Parathyroid adenoma (tissue), 2 donors: Measurements from ENCODE around the gene PLK1.

ENCODE experiments used
- H2AFZ ChIP-seq: fragments of 300-600 bp; sonication (generic); one replicate; pipeline ENCODE4 v1.7.0; 2017; ENCODE audit warnings: antibody characterized with exemption, mild to moderate bottlenecking
- H3K27ac ChIP-seq: fragments of 300-600 bp; sonication (generic); one replicate; pipeline ENCODE4 v1.7.0; 2017
- H3K27me3 ChIP-seq: fragments of 300-600 bp; sonication (generic); one replicate; pipeline ENCODE4 v1.7.0; 2017; ENCODE audit warnings: low read length; ENCODE audit not compliant: control insufficient read depth, insufficient read depth
- H3K36me3 ChIP-seq: fragments of 300-600 bp; sonication (generic); one replicate; pipeline ENCODE4 v1.7.0; 2017; ENCODE audit warnings: low read length; ENCODE audit not compliant: control insufficient read depth, insufficient read depth
- H3K4me1 ChIP-seq: fragments of 300-600 bp; sonication (generic); one replicate; pipeline ENCODE4 v1.7.0; 2017; ENCODE audit warnings: control low read depth
- H3K4me2 ChIP-seq: fragments of 300-600 bp; sonication (generic); one replicate; pipeline ENCODE4 v1.7.0; 2017; ENCODE audit warnings: low read length
- H3K4me3 ChIP-seq: fragments of 300-600 bp; sonication (generic); one replicate; pipeline ENCODE4 v1.7.0; 2017; ENCODE audit warnings: low read depth, low read length
- H3K79me2 ChIP-seq: fragments of 300-600 bp; sonication (generic); one replicate; pipeline ENCODE4 v1.7.0; 2017; ENCODE audit warnings: control low read depth
- H3K9ac ChIP-seq: fragments of 300-600 bp; sonication (generic); one replicate; pipeline ENCODE4 v1.7.0; 2017; ENCODE audit warnings: mild to moderate bottlenecking
- H3K9me3 ChIP-seq: fragments of 300-600 bp; sonication (generic); one replicate; pipeline ENCODE4 v1.7.0; 2017; ENCODE audit warnings: low read length; ENCODE audit not compliant: control insufficient read depth
- TF ChIP-seq, protein P1 (sequence below): fragments of 300-600 bp; sonication (generic); IDR thresholded peaks from one replicate; pipeline ENCODE4 v1.7.0; 2017; ENCODE audit warnings: antibody characterized with exemption, mild to moderate bottlenecking
- donor health status: primary hyperparathyroidism.

The PLK1 gene

DNA sequence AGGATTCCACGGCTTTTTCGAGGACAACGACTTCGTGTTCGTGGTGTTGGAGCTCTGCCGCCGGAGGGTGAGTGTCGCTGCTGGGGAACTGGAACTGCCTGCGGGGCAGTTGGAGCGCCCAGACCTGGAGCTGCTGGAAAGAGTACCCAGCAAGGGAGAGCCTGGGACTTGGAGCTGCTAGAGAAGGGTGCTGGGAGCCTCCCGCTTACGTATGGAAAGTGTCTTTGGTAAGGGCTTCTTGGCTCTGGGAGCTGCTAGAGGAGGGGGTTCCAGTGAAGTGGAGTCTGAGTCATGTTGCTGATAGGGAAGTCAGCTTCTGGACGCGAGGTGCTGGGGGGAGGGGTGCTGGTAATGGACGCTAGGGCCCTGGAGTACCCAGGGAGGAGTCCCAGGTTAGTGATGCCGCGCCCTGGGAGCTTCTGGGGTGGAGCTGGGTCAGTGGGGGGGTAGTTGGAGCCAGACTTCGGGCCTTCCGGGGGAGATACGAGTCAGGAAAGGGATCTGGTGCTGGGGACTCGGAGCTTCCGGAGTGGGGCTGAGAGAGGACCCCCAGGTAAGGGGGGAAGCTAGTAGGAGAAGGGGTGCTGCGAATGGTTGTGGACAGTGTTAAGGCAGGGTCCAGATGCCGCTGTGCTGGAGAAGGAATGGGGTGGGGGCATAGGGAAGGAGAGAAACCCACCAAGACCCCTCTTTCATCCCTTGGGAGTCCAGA is 741 bp downstream of the PLK1 start:
- no peaks in the 10 kb centered on the region for H3K9me3 ChIP-seq
- no peak overlapping the region for H2AFZ ChIP-seq
- no peak overlapping the region for H3K27ac ChIP-seq
- H3K9ac ChIP-seq, result no peak overlapping the region
- no peaks in the 10 kb centered on the region for H3K4me1 ChIP-seq
- no peaks in the 10 kb centered on the region for H3K79me2 ChIP-seq
- H3K4me2 ChIP-seq, result peak overlapping the region; percentile 95
- no peaks in the 10 kb centered on the region for H3K27me3 ChIP-seq
- H3K36me3 ChIP-seq, result no peaks in the 10 kb centered on the region
- TF ChIP-seq, protein P1, sequence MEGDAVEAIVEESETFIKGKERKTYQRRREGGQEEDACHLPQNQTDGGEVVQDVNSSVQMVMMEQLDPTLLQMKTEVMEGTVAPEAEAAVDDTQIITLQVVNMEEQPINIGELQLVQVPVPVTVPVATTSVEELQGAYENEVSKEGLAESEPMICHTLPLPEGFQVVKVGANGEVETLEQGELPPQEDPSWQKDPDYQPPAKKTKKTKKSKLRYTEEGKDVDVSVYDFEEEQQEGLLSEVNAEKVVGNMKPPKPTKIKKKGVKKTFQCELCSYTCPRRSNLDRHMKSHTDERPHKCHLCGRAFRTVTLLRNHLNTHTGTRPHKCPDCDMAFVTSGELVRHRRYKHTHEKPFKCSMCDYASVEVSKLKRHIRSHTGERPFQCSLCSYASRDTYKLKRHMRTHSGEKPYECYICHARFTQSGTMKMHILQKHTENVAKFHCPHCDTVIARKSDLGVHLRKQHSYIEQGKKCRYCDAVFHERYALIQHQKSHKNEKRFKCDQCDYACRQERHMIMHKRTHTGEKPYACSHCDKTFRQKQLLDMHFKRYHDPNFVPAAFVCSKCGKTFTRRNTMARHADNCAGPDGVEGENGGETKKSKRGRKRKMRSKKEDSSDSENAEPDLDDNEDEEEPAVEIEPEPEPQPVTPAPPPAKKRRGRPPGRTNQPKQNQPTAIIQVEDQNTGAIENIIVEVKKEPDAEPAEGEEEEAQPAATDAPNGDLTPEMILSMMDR, result no peak
- H3K4me3 ChIP-seq, result no peak overlapping the region

DNA sequence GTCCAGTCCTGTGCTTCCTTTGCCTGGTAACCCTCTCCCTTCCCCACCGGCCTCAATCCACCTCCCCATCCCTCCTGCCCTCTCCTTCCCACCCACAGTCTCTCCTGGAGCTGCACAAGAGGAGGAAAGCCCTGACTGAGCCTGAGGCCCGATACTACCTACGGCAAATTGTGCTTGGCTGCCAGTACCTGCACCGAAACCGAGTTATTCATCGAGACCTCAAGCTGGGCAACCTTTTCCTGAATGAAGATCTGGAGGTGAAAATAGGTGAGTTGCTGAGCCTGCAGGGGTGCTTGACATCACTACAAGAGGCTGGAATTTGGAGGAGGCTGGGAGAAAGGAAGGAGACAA is 1.3 kb downstream of the PLK1 start:
- Histone ChIP-seq H2AFZ (no peak overlapping the region), H3K9ac (no peak overlapping the region), H3K27ac (no peak overlapping the region), H3K4me1 (no peaks in the 10 kb centered on the region), H3K79me2 (no peaks in the 10 kb centered on the region), H3K27me3 (no peaks in the 10 kb centered on the region), H3K9me3 (no peaks in the 10 kb centered on the region), H3K4me3 (no peak overlapping the region), H3K36me3 (no peaks in the 10 kb centered on the region), H3K4me2 (no peak overlapping the region)
- TF ChIP-seq, protein P1, result no peak

DNA sequence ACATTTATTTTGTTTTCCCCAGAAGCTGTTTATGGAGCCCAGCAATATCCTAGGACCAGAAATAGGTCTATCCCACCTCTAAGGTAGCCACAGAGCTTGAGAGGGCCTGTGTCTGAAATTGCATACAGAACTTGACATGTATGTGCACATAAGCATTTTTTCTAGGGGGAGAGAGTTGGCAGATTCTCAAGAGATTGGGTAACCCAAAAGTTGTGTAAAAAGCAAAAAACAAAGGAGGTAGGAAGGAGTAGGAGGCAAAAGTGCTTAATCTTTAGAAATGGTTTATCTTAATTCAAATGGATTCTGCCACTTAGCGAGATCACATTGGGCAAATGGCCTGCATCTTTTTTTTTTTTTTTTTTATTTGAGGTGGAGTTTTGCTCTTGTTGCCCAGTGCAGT is 3.5 kb downstream of the PLK1 start:
- no peak overlapping the region for H2AFZ ChIP-seq

DNA sequence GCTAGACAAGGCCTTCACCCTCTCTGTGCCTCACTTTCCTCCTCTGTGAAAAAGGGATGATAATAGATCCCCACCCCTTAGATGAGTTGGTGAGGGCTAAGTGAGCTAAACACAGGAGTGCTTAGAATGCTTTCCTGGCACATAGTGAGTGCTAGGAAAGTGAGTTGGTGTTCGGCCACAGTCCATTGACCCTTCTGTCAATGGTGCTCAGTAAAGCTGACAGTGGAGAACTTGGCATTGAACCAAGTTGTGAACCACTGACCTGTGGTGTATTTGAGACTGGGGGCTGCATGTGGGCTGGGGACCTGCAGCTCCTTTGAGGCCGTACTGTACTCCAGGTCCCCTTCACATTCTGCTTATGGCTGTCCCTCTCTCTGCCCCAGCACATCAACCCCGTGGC is 4.8 kb downstream of the PLK1 start:
- Histone ChIP-seq H3K4me1 (no peaks in the 10 kb centered on the region), H3K27me3 (no peaks in the 10 kb centered on the region), H3K4me3 (no peak overlapping the region), H3K9me3 (no peaks in the 10 kb centered on the region), H3K79me2 (no peaks in the 10 kb centered on the region), H3K36me3 (no peaks in the 10 kb centered on the region), H3K27ac (no peak overlapping the region), H2AFZ (no peak overlapping the region), H3K4me2 (no peak overlapping the region), H3K9ac (no peak overlapping the region)
- TF ChIP-seq, protein P1, result no peak

More for the DNA sequence above, 3.5 kb downstream of the PLK1 start:
- Histone ChIP-seq H3K36me3 (no peaks in the 10 kb centered on the region), H3K27me3 (no peaks in the 10 kb centered on the region), H3K9ac (no peak overlapping the region), H3K79me2 (no peaks in the 10 kb centered on the region), H3K4me1 (no peaks in the 10 kb centered on the region), H3K9me3 (no peaks in the 10 kb centered on the region), H3K27ac (no peak overlapping the region), H3K4me2 (no peak overlapping the region), H3K4me3 (no peak overlapping the region)
- TF ChIP-seq, protein P1, result no peak
